ENCODE measurements around the gene TRIM46. TPM values are rescaled to one million over a fixed set of nuclear protein-coding genes. Genes with fewer than 3 reads are reported as not detected.

TRIM46 gene
- total RNA-seq, 1 experiment from 2014 or later: 18.4 TPM

- Mint-ChIP-seq H3K4me3 (peak overlapping the region; percentile 22 to 45; a peak in 4 of 5 replicates), H3K9me3 (peaks cover 0 to 2% of the 10 kb centered on the region in 2 experiments; a peak in 1 of 5 replicates)
- no peak overlapping the region for H3K4me2 ChIP-seq (ENCODE audit: insufficient read depth, insufficient read length, low read length)
Measured at GRCh38 chr1:155186067-155186793, 12.6 kb downstream of the TRIM46 start.

More at GRCh38 chr1:155186067-155186793, 12.6 kb downstream of the TRIM46 start:
- no peak for DNase-seq
- no peak overlapping the region for H3K4ac ChIP-seq (ENCODE audit: low read depth, low read length)
- no CpG with 5 or more reads among the region's 8 CpGs for WGBS (ENCODE audit: extremely low coverage, insufficient read length, low lambda C conversion rate)
- no peak overlapping the region for H3K23ac ChIP-seq (ENCODE audit: insufficient read length, low read depth, low read length)
- no peak for TF ChIP-seq CTCF (conservative IDR thresholded peaks at IDR 0.05)
- no peaks in the 10 kb centered on the region for H4K20me1 ChIP-seq (ENCODE audit: control insufficient read depth, insufficient read depth, insufficient read length)
- no peak overlapping the region for H2BK120ac ChIP-seq (ENCODE audit: low read depth, low read length, poor library complexity, severe bottlenecking)
- H3K79me1 ChIP-seq (ENCODE audit: insufficient read depth, low read depth, low read length, poor library complexity, severe bottlenecking): no peaks in the 10 kb centered on the region
- Mint-ChIP-seq H3K4me1 (peaks cover 17 to 31% of the 10 kb centered on the region in 2 experiments), H3K27me3 (ENCODE audit: low read depth) (peaks cover 1% of the 10 kb centered on the region; the same call in 1 of the 2 replicates), H3K36me3 (ENCODE audit: insufficient read depth in 1 of 3, low read depth in 3 of 3) (peaks cover 11 to 32% (median 27%) of the 10 kb centered on the region in 3 experiments; a peak in 6 of 7 replicates), H3K27ac (peak overlapping the region in 2 of 3 experiments; percentile 75 to 97; a peak in 3 of 7 replicates)
- H2BK5ac ChIP-seq (ENCODE audit: insufficient read length, low read length): no peak overlapping the region
- H2AFZ ChIP-seq (ENCODE audit: low read length): no peak overlapping the region
- no peak overlapping the region for H3K9ac ChIP-seq (ENCODE audit: extremely low read depth, insufficient read length, low read length)
- H2AK5ac ChIP-seq (ENCODE audit: insufficient read length, low read length): no peak overlapping the region
- no peaks in the 10 kb centered on the region for H3K23me2 ChIP-seq (ENCODE audit: insufficient read length, low read depth, low read length, poor library complexity, severe bottlenecking)
- H3K27me3 ChIP-seq (ENCODE audit: insufficient read depth, low read length): no peaks in the 10 kb centered on the region
- no peak overlapping the region for H3K14ac ChIP-seq (ENCODE audit: insufficient read depth, low read length)
- H3K27ac ChIP-seq (ENCODE audit: insufficient read length, low read depth, low read length): no peak overlapping the region
- H2BK12ac ChIP-seq (ENCODE audit: insufficient read length, low read depth, low read length): no peak overlapping the region
- no peaks in the 10 kb centered on the region for H3K9me3 ChIP-seq (ENCODE audit: control insufficient read depth, low read depth, low read length)
- no peak overlapping the region for H4K8ac ChIP-seq (replicated peaks; ENCODE audit: insufficient read length, low read depth, low read length)
- no peak overlapping the region for H3T11ph ChIP-seq (ENCODE audit: low read length)
- no peak overlapping the region for H4K5ac ChIP-seq (ENCODE audit: insufficient read length, low read depth, low read length)
- H3K4me1 ChIP-seq (ENCODE audit: insufficient read depth, low read length): peaks cover 3% of the 10 kb centered on the region
- no peaks in the 10 kb centered on the region for H3K79me2 ChIP-seq (ENCODE audit: insufficient read depth, low read length)
- no peak overlapping the region for H2BK15ac ChIP-seq (ENCODE audit: low read depth, low read length)
- H4K91ac ChIP-seq (ENCODE audit: insufficient read length, low read depth, low read length): no peak overlapping the region
- H2BK20ac ChIP-seq (ENCODE audit: low read depth, low read length, poor library complexity, severe bottlenecking): no peak overlapping the region
- no peak overlapping the region for H3K56ac ChIP-seq (ENCODE audit: insufficient read length, low read depth, low read length)
- H3K18ac ChIP-seq (ENCODE audit: insufficient read length, low read depth, low read length): no peak overlapping the region

All from H9 (cell line).